Measurements from ENCODE around the gene TGFBR3. TPM values are rescaled to one million over a fixed set of nuclear protein-coding genes. Genes with fewer than 3 reads are reported as not detected.

TGFBR3 gene
- total RNA-seq, 4 donors from 2014 or later: 116 to 306 (median 171) TPM

GRCh38 chr1:91919962-91920361, 34.0 kb upstream of the TGFBR3 start:
- Histone ChIP-seq H3K4me3 (no peak overlapping the region), H3K4me1 (no peaks in the 10 kb centered on the region), H3K27ac (no peak overlapping the region), H3K36me3 (no peaks in the 10 kb centered on the region), H3K9me3 (no peaks in the 10 kb centered on the region), H3K27me3 (no peaks in the 10 kb centered on the region)
- TF ChIP-seq POLR2A (IDR thresholded peaks at IDR 0.05): no peak
- TF ChIP-seq, protein P1, sequence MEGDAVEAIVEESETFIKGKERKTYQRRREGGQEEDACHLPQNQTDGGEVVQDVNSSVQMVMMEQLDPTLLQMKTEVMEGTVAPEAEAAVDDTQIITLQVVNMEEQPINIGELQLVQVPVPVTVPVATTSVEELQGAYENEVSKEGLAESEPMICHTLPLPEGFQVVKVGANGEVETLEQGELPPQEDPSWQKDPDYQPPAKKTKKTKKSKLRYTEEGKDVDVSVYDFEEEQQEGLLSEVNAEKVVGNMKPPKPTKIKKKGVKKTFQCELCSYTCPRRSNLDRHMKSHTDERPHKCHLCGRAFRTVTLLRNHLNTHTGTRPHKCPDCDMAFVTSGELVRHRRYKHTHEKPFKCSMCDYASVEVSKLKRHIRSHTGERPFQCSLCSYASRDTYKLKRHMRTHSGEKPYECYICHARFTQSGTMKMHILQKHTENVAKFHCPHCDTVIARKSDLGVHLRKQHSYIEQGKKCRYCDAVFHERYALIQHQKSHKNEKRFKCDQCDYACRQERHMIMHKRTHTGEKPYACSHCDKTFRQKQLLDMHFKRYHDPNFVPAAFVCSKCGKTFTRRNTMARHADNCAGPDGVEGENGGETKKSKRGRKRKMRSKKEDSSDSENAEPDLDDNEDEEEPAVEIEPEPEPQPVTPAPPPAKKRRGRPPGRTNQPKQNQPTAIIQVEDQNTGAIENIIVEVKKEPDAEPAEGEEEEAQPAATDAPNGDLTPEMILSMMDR (IDR thresholded peaks at IDR 0.05): no peak
- TF ChIP-seq EP300 (IDR thresholded peaks at IDR 0.05): no peak
- no peak for DNase-seq (ENCODE audit: low spot score in 2 of 2)
- 89 to 91% methylated on average over 8 of the region's 8 CpGs for WGBS, 2 donors

- H3K27ac ChIP-seq: no peak overlapping the region
- no peak overlapping the region for H3K4me3 ChIP-seq
- no peaks in the 10 kb centered on the region for H3K27me3 ChIP-seq
- H3K4me1 ChIP-seq: no peaks in the 10 kb centered on the region
- TF ChIP-seq EP300 (IDR thresholded peaks at IDR 0.05) (no peak), POLR2A (IDR thresholded peaks at IDR 0.05) (no peak)
- TF ChIP-seq, protein P1 (IDR thresholded peaks at IDR 0.05): no peak
- no peaks in the 10 kb centered on the region for H3K9me3 ChIP-seq
- H3K36me3 ChIP-seq: no peaks in the 10 kb centered on the region
- 65 to 75% methylated on average over 5 of the region's 5 CpGs for WGBS, 2 donors
- DNase-seq (ENCODE audit: low spot score in 2 of 2): no peak
Observed at GRCh38 chr1:91916811-91917460, 31.0 kb upstream of the TGFBR3 start.

- TF ChIP-seq EP300 (IDR thresholded peaks at IDR 0.05) (no peak), POLR2A (IDR thresholded peaks at IDR 0.05) (no peak)
- TF ChIP-seq, protein P1 (IDR thresholded peaks at IDR 0.05): no peak
- no peak for DNase-seq (ENCODE audit: low spot score in 2 of 2)
Observed at GRCh38 chr1:91916046-91916445, 30.1 kb upstream of the TGFBR3 start.

GRCh38 chr1:91913018-91913417, 27.1 kb upstream of the TGFBR3 start:
- WGBS, 2 donors: 63 to 77% methylated on average over 3 of the region's 3 CpGs
- Histone ChIP-seq H3K36me3 (no peaks in the 10 kb centered on the region), H3K4me1 (no peaks in the 10 kb centered on the region), H3K4me3 (no peak overlapping the region), H3K27me3 (no peaks in the 10 kb centered on the region), H3K9me3 (no peaks in the 10 kb centered on the region), H3K27ac (no peak overlapping the region)
- TF ChIP-seq EP300 (IDR thresholded peaks at IDR 0.05): no peak
- TF ChIP-seq, protein P1 (IDR thresholded peaks at IDR 0.05): no peak
- TF ChIP-seq POLR2A (IDR thresholded peaks at IDR 0.05): no peak
- DNase-seq (ENCODE audit: low spot score in 2 of 2): no peak

More at GRCh38 chr1:91916046-91916445, 30.1 kb upstream of the TGFBR3 start:
- 67 to 73% methylated on average over 4 of the region's 4 CpGs for WGBS, 2 donors
- Histone ChIP-seq H3K4me1 (no peaks in the 10 kb centered on the region), H3K36me3 (no peaks in the 10 kb centered on the region), H3K27me3 (no peaks in the 10 kb centered on the region), H3K27ac (no peak overlapping the region), H3K9me3 (no peaks in the 10 kb centered on the region), H3K4me3 (no peak overlapping the region)

DNA sequence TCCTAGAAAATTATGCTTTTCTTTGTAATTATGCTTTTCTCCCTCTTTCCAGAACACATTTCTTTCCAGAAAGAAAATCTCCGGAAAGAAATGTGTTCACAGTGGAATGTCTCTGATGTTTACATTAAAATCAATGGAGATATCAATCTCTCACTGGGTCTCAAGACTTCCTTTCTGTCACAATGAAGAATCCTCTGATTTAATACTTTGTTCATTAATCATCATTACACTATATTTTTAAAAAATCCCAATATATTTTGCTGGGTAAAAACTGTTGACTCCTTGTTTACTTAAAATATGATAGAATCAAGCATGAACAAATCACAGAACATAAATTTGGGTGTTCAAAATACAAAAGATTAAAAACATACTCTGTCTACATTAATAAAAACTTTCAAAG, 26.3 kb upstream of the TGFBR3 start:
- Histone ChIP-seq H3K4me1 (no peaks in the 10 kb centered on the region), H3K9me3 (no peaks in the 10 kb centered on the region), H3K27ac (no peak overlapping the region), H3K36me3 (no peaks in the 10 kb centered on the region), H3K27me3 (no peaks in the 10 kb centered on the region), H3K4me3 (no peak overlapping the region)
- DNase-seq (ENCODE audit: low spot score in 2 of 2): no peak
- TF ChIP-seq EP300 (IDR thresholded peaks at IDR 0.05) (no peak), POLR2A (IDR thresholded peaks at IDR 0.05) (no peak)
- TF ChIP-seq, protein P1 (IDR thresholded peaks at IDR 0.05): no peak
- WGBS, 2 donors: 70 to 85% methylated on average over 1 of the region's 1 CpG
